Memory B cell (primary cell): ENCODE results near the gene ALAS2.
"Not testable (repeated sequence)": the region's sequence is repeated elsewhere in the genome, so short reads cannot be mapped to it uniquely, and the experiment has no call there.

Experiments used
- ATAC-seq: fragments of 150-1000 bp; cut with Tn5 transposase; 2 replicates; pipeline ENCODE4 v1.10.0; 2021; ENCODE audit warnings: low read depth, mild to moderate bottlenecking, moderate library complexity
- DNase-seq, 2 donors: peaks; one replicate each; pipeline ENCODE4 v3.0.0; 2022; ENCODE audit warnings: low spot score in 2 of 2
- H3K27ac Mint-ChIP-seq: one replicate; pipeline ENCODE4 v1.8.0; 2022; ENCODE audit warnings: mild to moderate bottlenecking, moderate library complexity, mixed read lengths
- H3K27me3 Mint-ChIP-seq: one replicate; pipeline ENCODE4 v1.8.0; 2022; ENCODE audit warnings: mixed read lengths
- H3K36me3 Mint-ChIP-seq: one replicate; pipeline ENCODE4 v1.8.0; 2022; ENCODE audit warnings: mild to moderate bottlenecking, mixed read lengths
- H3K4me1 Mint-ChIP-seq: one replicate; pipeline ENCODE4 v1.8.0; 2022; ENCODE audit warnings: mixed read lengths
- H3K4me3 Mint-ChIP-seq: one replicate; pipeline ENCODE4 v1.8.0; 2022; ENCODE audit warnings: mild to moderate bottlenecking, moderate library complexity, mixed read lengths
- H3K9me3 Mint-ChIP-seq: one replicate; pipeline ENCODE4 v1.8.0; 2022; ENCODE audit warnings: mixed read lengths

Gene ALAS2

DNA sequence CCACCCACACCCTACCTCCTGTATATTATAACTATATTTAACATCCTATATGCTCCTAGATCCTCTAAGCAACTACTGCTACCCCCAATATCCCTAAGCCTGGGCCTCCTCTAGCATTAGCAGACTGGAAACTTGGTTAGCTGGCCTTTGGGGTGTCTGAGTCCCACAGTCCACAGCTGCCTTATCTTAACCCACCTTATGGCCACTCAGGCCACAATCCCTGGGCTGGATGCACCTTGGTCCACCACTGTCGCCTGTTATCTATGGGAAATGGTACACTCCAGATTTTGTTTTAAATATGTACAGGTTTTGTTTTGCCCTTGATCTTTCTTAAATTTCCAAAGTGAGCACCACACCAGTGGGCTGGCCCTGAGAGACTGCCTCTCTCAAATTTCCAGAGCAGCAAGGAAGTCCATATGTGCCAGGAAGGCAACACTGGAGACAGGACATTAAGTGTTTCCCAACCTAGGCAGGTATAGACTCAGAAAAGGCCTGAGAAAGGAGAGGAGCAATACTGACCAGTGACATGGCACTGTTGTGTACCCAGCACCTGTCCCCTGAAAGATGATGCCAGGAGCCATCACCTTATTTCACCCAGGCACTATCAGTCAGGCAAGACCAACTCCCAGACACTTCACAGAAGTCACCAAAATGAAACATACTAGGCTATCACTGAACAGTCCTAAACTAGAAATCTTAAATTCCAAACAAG, 37.7 kb downstream of the ALAS2 start:
- H3K27me3 Mint-ChIP-seq: no peaks in the 10 kb centered on the region
- H3K27ac Mint-ChIP-seq: no peak overlapping the region
- DNase-seq (no peak), ATAC-seq (no peak)
- H3K4me3 Mint-ChIP-seq: no peak overlapping the region
- no peaks in the 10 kb centered on the region for H3K9me3 Mint-ChIP-seq
- H3K4me1 Mint-ChIP-seq: peaks cover 11% of the 10 kb centered on the region
- H3K36me3 Mint-ChIP-seq: no peaks in the 10 kb centered on the region

GRCh38 chrX:54991706-54992105, 39.1 kb downstream of the ALAS2 start:
- no peak for ATAC-seq
- H3K9me3 Mint-ChIP-seq: no peaks in the 10 kb centered on the region

GRCh38 chrX:54983306-54983705, 47.5 kb downstream of the ALAS2 start:
- not testable (repeated sequence) for H3K27me3 Mint-ChIP-seq, H3K4me1 Mint-ChIP-seq, H3K4me3 Mint-ChIP-seq, H3K36me3 Mint-ChIP-seq, DNase-seq, H3K9me3 Mint-ChIP-seq, ATAC-seq, H3K27ac Mint-ChIP-seq

More at GRCh38 chrX:54991706-54992105, 39.1 kb downstream of the ALAS2 start:
- no peaks in the 10 kb centered on the region for H3K27me3 Mint-ChIP-seq
- H3K4me3 Mint-ChIP-seq: no peak overlapping the region
- no peak overlapping the region for H3K27ac Mint-ChIP-seq
- no peak for DNase-seq
- H3K36me3 Mint-ChIP-seq: no peaks in the 10 kb centered on the region
- H3K4me1 Mint-ChIP-seq: peaks cover 11% of the 10 kb centered on the region

DNA sequence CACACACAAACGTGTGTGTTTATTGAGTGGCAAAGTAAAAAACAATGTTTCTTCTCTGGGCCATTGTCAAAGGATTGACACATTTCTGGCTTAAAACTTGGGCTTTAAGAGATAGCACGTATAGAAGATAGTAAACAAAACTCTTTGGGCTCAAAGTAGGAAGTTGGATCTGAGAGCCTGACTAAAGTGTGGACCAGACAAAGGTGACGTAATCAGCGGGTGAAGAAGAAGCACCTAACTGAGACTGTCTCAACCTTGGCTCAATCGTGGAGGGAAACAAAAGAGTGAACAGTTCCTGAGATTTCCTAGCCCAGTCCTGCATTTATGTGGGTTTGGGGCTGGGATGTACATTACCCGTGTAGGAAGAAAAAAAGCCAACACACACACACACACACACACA, 50.4 kb downstream of the ALAS2 start:
- Mint-ChIP-seq H3K4me1 (no peaks in the 10 kb centered on the region), H3K27me3 (no peaks in the 10 kb centered on the region), H3K27ac (no peak overlapping the region), H3K4me3 (no peak overlapping the region), H3K9me3 (no peaks in the 10 kb centered on the region), H3K36me3 (no peaks in the 10 kb centered on the region)
- no peak for DNase-seq
- no peak for ATAC-seq

GRCh38 chrX:54979432-54979831, 51.3 kb downstream of the ALAS2 start:
- Mint-ChIP-seq H3K9me3 (no peaks in the 10 kb centered on the region), H3K4me3 (no peak overlapping the region), H3K27ac (no peak overlapping the region), H3K27me3 (no peaks in the 10 kb centered on the region), H3K4me1 (no peaks in the 10 kb centered on the region), H3K36me3 (no peaks in the 10 kb centered on the region)
- DNase-seq: no peak
- ATAC-seq: no peak

DNA sequence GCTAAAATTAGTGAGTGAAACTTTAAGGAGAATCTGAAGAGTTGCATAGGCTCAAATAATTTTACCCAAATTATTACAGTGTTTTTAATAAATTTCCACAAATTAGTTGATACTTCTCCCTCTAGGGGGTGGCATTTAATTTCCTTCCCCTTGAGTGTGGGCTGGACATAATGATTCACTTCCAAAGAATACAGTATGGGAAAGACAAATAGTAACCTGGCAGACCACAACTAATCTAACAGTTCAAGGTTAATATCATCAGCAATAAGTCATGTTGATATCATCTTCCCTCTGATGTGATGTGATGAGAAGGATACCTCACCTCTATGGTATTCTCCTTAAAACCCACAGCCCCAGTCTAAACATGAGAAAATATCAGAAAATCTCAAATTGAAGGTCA, 52.3 kb downstream of the ALAS2 start:
- Mint-ChIP-seq H3K9me3 (no peaks in the 10 kb centered on the region), H3K27me3 (no peaks in the 10 kb centered on the region), H3K27ac (no peak overlapping the region), H3K4me3 (no peak overlapping the region), H3K36me3 (no peaks in the 10 kb centered on the region), H3K4me1 (no peaks in the 10 kb centered on the region)
- no peak for DNase-seq
- no peak for ATAC-seq

GRCh38 chrX:54977387-54977786, 53.4 kb downstream of the ALAS2 start:
- H3K4me1 Mint-ChIP-seq: no peaks in the 10 kb centered on the region
- H3K9me3 Mint-ChIP-seq: no peaks in the 10 kb centered on the region
- DNase-seq (no peak), ATAC-seq (no peak)
- H3K36me3 Mint-ChIP-seq: peaks cover 2% of the 10 kb centered on the region
- H3K27me3 Mint-ChIP-seq: no peaks in the 10 kb centered on the region
- H3K4me3 Mint-ChIP-seq: no peak overlapping the region
- H3K27ac Mint-ChIP-seq: no peak overlapping the region

DNA sequence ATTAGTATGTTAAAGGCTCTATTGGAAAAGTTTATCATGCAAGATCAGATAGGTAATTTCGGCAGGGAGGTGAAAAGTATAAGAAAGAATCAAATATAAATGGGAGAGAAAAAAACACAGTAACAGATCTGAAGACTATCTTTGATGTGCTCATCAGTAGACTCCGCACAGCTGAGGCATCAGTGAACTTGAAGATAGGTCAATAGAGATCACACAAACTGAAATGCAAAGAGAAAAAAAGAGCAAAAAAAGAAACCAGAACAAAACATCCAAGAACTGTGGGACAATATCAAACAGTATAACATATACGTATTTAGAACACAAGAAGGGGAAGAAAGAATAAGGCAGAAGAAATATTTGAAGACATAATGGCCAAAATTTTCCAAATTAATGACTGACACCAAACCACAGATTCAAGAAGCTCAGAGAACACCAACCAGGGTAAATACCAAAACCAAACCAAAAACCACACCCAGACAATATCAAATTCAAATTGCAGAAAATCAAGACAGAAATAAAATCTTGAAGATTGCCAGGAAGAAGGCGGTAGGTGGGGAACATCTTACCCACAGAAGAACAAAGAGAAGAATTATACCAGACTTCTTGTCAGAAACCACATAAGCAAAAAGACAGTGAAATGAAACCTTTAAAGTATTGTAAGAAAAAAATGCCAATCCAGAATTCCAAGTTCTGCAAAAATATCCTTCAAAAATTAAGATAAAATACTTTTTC, 65.8 kb downstream of the ALAS2 start:
- H3K36me3 Mint-ChIP-seq: peaks cover 3% of the 10 kb centered on the region
- peaks cover 1% of the 10 kb centered on the region for H3K9me3 Mint-ChIP-seq
- no peak overlapping the region for H3K4me3 Mint-ChIP-seq
- DNase-seq: no peak
- H3K4me1 Mint-ChIP-seq: no peaks in the 10 kb centered on the region
- ATAC-seq: no peak
- peaks cover 2% of the 10 kb centered on the region for H3K27me3 Mint-ChIP-seq
- H3K27ac Mint-ChIP-seq: no peak overlapping the region

DNA sequence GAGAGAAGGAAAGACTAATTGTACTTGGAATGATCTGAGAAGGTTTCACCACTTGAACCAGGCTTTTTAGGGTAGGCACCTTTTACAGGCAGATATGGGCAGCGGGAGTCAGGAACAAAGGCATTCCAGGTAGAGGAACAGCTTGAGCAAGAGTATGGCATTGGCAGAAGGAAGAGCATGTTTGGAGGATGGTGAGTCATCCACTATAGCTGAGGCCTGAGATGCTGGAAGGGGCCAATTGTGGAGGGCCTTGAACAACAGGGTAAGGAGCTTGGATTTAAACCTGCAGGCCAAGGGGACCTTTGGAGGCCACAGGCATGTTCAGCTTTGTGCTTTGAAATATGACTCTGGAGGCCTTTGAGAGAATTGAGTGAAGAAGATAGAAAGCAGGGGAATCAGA, 69.0 kb downstream of the ALAS2 start:
- peaks cover 2% of the 10 kb centered on the region for H3K27me3 Mint-ChIP-seq
- H3K9me3 Mint-ChIP-seq: no peaks in the 10 kb centered on the region
- H3K36me3 Mint-ChIP-seq: peaks cover 6% of the 10 kb centered on the region
- ATAC-seq (no peak), DNase-seq (no peak)
- H3K4me1 Mint-ChIP-seq: no peaks in the 10 kb centered on the region
- no peak overlapping the region for H3K4me3 Mint-ChIP-seq
- no peak overlapping the region for H3K27ac Mint-ChIP-seq
